ENCODE measurements around the gene CISTR. TPM values are rescaled to one million over a fixed set of nuclear protein-coding genes. Genes with fewer than 3 reads are reported as not detected.
"Not testable (repeated sequence)": the region's sequence is repeated elsewhere in the genome, so short reads cannot be mapped to it uniquely, and the experiment has no call there.

CISTR gene
- total RNA-seq, 1 experiment from 2014 or later: not detected

GRCh38 chr12:53736592-53736991 lies 15.2 kb downstream of the CISTR start:
- Histone ChIP-seq H3K27me3 (no peaks in the 10 kb centered on the region), H3K9me3 (no peaks in the 10 kb centered on the region)

GRCh38 chr12:53735556-53735955 lies 16.2 kb downstream of the CISTR start:
- no peaks in the 10 kb centered on the region for H3K9me3 ChIP-seq
- no peaks in the 10 kb centered on the region for H3K36me3 ChIP-seq
- no peak for DNase-seq
- H3K27me3 ChIP-seq: no peaks in the 10 kb centered on the region
- H3K4me3 ChIP-seq: no peak overlapping the region

More at GRCh38 chr12:53736592-53736991, 15.2 kb downstream of the CISTR start:
- Histone ChIP-seq H3K36me3 (no peaks in the 10 kb centered on the region), H3K4me3 (no peak overlapping the region)
- DNase-seq: no peak

- H3K9me3 ChIP-seq: no peaks in the 10 kb centered on the region
- H3K27me3 ChIP-seq: no peaks in the 10 kb centered on the region
- no peak overlapping the region for H3K4me3 ChIP-seq
- no peaks in the 10 kb centered on the region for H3K36me3 ChIP-seq
- DNase-seq: no peak
Measured at GRCh38 chr12:53734425-53734824, 17.4 kb downstream of the CISTR start.

GRCh38 chr12:53733807-53734200 lies 18.0 kb downstream of the CISTR start:
- H3K9me3 ChIP-seq: no peaks in the 10 kb centered on the region
- H3K4me3 ChIP-seq: no peak overlapping the region
- no peaks in the 10 kb centered on the region for H3K36me3 ChIP-seq
- DNase-seq: no peak
- no peaks in the 10 kb centered on the region for H3K27me3 ChIP-seq

GRCh38 chr12:53733051-53733806 lies 18.6 kb downstream of the CISTR start:
- no peak for DNase-seq

GRCh38 chr12:53729644-53730043 lies 22.1 kb downstream of the CISTR start:
- H3K36me3 ChIP-seq: no peaks in the 10 kb centered on the region
- no peak for DNase-seq
- H3K27me3 ChIP-seq: no peaks in the 10 kb centered on the region
- no peak overlapping the region for H3K4me3 ChIP-seq
- H3K9me3 ChIP-seq: no peaks in the 10 kb centered on the region

More at GRCh38 chr12:53733051-53733806, 18.6 kb downstream of the CISTR start:
- Histone ChIP-seq H3K4me3 (no peak overlapping the region), H3K36me3 (no peaks in the 10 kb centered on the region), H3K9me3 (no peaks in the 10 kb centered on the region), H3K27me3 (no peaks in the 10 kb centered on the region)

GRCh38 chr12:53728206-53728605 lies 23.6 kb downstream of the CISTR start:
- Histone ChIP-seq H3K4me3 (peak overlapping the region; percentile 75), H3K9me3 (no peaks in the 10 kb centered on the region), H3K36me3 (no peaks in the 10 kb centered on the region), H3K27me3 (no peaks in the 10 kb centered on the region)
- DNase-seq: no peak

- Histone ChIP-seq H3K36me3 (no peaks in the 10 kb centered on the region), H3K4me3 (peak within 1 kb of the TSS; percentile 75), H3K9me3 (no peaks in the 10 kb centered on the region), H3K27me3 (no peaks in the 10 kb centered on the region)
- DNase-seq: peak; percentile 97
Measured at GRCh38 chr12:53727310-53728041, 24.3 kb downstream of the CISTR start, which contains the start of gene CALCOCO1. TSS of gene CALCOCO1 (minus strand) at chr12:53727452. CDS start at chr12:53725242, 2,210 bp downstream.

GRCh38 chr12:53726946-53727309 lies 24.9 kb downstream of the CISTR start:
- no peaks in the 10 kb centered on the region for H3K27me3 ChIP-seq
- no peaks in the 10 kb centered on the region for H3K9me3 ChIP-seq
- H3K36me3 ChIP-seq: no peaks in the 10 kb centered on the region
- peak overlapping the region; percentile 75 for H3K4me3 ChIP-seq
- no peak for DNase-seq

- H3K27me3 ChIP-seq: no peaks in the 10 kb centered on the region
- H3K9me3 ChIP-seq: no peaks in the 10 kb centered on the region
- peak overlapping the region; percentile 75 for H3K4me3 ChIP-seq
- no peaks in the 10 kb centered on the region for H3K36me3 ChIP-seq
- DNase-seq: no peak
Measured at GRCh38 chr12:53726341-53726740, 25.4 kb downstream of the CISTR start.

- Histone ChIP-seq H3K36me3 (no peaks in the 10 kb centered on the region), H3K9me3 (no peaks in the 10 kb centered on the region), H3K27me3 (no peaks in the 10 kb centered on the region), H3K4me3 (no peak overlapping the region)
- DNase-seq: peak; percentile 9
Measured at GRCh38 chr12:53725824-53726223, 26.0 kb downstream of the CISTR start.

GRCh38 chr12:53722450-53723041 lies 29.2 kb downstream of the CISTR start:
- Histone ChIP-seq H3K36me3 (no peaks in the 10 kb centered on the region), H3K27me3 (no peaks in the 10 kb centered on the region), H3K9me3 (no peaks in the 10 kb centered on the region), H3K4me3 (no peak overlapping the region)
- DNase-seq: no peak

- Histone ChIP-seq H3K9me3 (no peaks in the 10 kb centered on the region), H3K27me3 (no peaks in the 10 kb centered on the region), H3K4me3 (no peak overlapping the region), H3K36me3 (no peaks in the 10 kb centered on the region)
- DNase-seq: no peak
Measured at GRCh38 chr12:53720946-53721345, 30.8 kb downstream of the CISTR start.

- H3K4me3 ChIP-seq: no peak overlapping the region
- H3K27me3 ChIP-seq: no peaks in the 10 kb centered on the region
- no peak for DNase-seq
- H3K9me3 ChIP-seq: no peaks in the 10 kb centered on the region
- no peaks in the 10 kb centered on the region for H3K36me3 ChIP-seq
Measured at GRCh38 chr12:53719649-53720048, 32.1 kb downstream of the CISTR start.

- not testable (repeated sequence) for DNase-seq, H3K9me3 ChIP-seq, H3K36me3 ChIP-seq, H3K27me3 ChIP-seq, H3K4me3 ChIP-seq
Measured at GRCh38 chr12:53718567-53718966, 33.2 kb downstream of the CISTR start.

GRCh38 chr12:53717319-53717718 lies 34.5 kb downstream of the CISTR start:
- no peaks in the 10 kb centered on the region for H3K9me3 ChIP-seq
- H3K4me3 ChIP-seq: no peak overlapping the region
- DNase-seq: no peak
- no peaks in the 10 kb centered on the region for H3K27me3 ChIP-seq
- H3K36me3 ChIP-seq: no peaks in the 10 kb centered on the region

- Histone ChIP-seq H3K36me3 (no peaks in the 10 kb centered on the region), H3K9me3 (no peaks in the 10 kb centered on the region), H3K4me3 (no peak overlapping the region), H3K27me3 (peaks cover 3% of the 10 kb centered on the region)
- no peak for DNase-seq
Measured at GRCh38 chr12:53714004-53714403, 37.8 kb downstream of the CISTR start.

Measured in MG63 (cell line).